ENCODE data around the gene TMEM92.

Gene TMEM92

GRCh38 chr17:50328363-50329325, 54.4 kb downstream of the TMEM92 start:
- DNase-seq (ENCODE audit: low read depth in 3 of 3), result no peak

- DNase-seq (ENCODE audit: low read depth in 3 of 3), result no peak
Measured at GRCh38 chr17:50329716-50330115, 55.5 kb downstream of the TMEM92 start.

- DNase-seq (ENCODE audit: low read depth in 3 of 3), result no peak
Measured at GRCh38 chr17:50330151-50330775, 56.0 kb downstream of the TMEM92 start.
